Stomach (tissue), 9 donors: ENCODE measurements around the gene IL13. TPM values are rescaled to one million over a fixed set of nuclear protein-coding genes. Genes with fewer than 3 reads are reported as not detected.
A peak's percentile ranks its signal among the peaks of the same experiment; 100 is the strongest.

Source experiments
- DNase-seq, 2 donors: peaks; one replicate each; pipeline versions ENCODE4 v3.0.0 to v3.0.0-alpha.2; 2013 to 2019
- H3K27ac ChIP-seq, 5 donors: fragments of 200-600 bp in 4 of 5; sonication (generic) in 4 of 5; one replicate each; pipeline ENCODE4 v1.5.1; 2013 to 2019; ENCODE audit warnings: mild to moderate bottlenecking in 1 of 5, moderate library complexity in 1 of 5
- H3K27me3 ChIP-seq, 3 donors: fragments of 200-600 bp; sonication (generic); one replicate each; pipeline ENCODE4 v1.5.1; 2017 to 2019; ENCODE audit warnings: mixed run types in 1 of 3
- H3K36me3 ChIP-seq, 4 donors: fragments of 200-600 bp; sonication (generic); 1 replicate in 3 of 4; 2 replicates in 1 of 4; pipeline ENCODE4 v1.5.1; 2016 to 2019
- H3K4me1 ChIP-seq, 4 donors: fragments of 200-600 bp; sonication (generic); one replicate each; pipeline ENCODE4 v1.5.1; 2016 to 2019
- H3K4me3 ChIP-seq, 4 donors: fragments of 200-600 bp; sonication (generic) in 3 of 4; one replicate each; pipeline ENCODE4 v1.5.1; 2016 to 2019; ENCODE audit warnings: mild to moderate bottlenecking in 1 of 4
- H3K9me3 ChIP-seq, 4 donors: fragments of 200-600 bp; sonication (generic); one replicate each; pipeline ENCODE4 v1.5.1; 2016 to 2019
- EP300 ChIP-seq: sonication (generic); formaldehyde crosslinking; IDR thresholded peaks from one replicate; pipeline ENCODE4 v1.6.1; 2017; ENCODE audit warnings: antibody characterized with exemption
- POLR2A ChIP-seq, 4 donors: fragments of 450-650 bp; IDR thresholded peaks; one replicate each; pipeline ENCODE4 v1.6.1; 2016; ENCODE audit warnings: antibody characterized with exemption in 4 of 4, control low read depth in 2 of 4, mild to moderate bottlenecking in 1 of 4, moderate library complexity in 1 of 4
- POLR2AphosphoS5 ChIP-seq, 3 donors: sonication (generic); formaldehyde crosslinking; IDR thresholded peaks; one replicate each; pipeline ENCODE4 v1.6.1; 2016; ENCODE audit warnings: antibody characterized with exemption in 3 of 3
- WGBS, 5 donors: extraction: QIAGEN DNeasy Blood & Tissue Kit in 3 of 5; methylation state at CpG; one replicate each; pipeline versions ENCODE4 v1.1.5 to v1.1.7; 2013 to 2018; 5-methylcytosine and 5-hydroxymethylcytosine counted together
- intact Hi-C: fragments of 100-400 bp; cut with DNase I; formaldehyde crosslinking; loops from one replicate; pipeline ENCODE4 v1.15.1; 2023; ENCODE audit warnings: low total_unique reads
- polyA plus RNA-seq, 3 donors: library from polyadenylated mRNA; stranded (reverse); fragments of 200-250 nt; gene quantifications; one replicate each; pipeline ENCODE4 v1.2.3, GENCODE V29; 2013
- total RNA-seq, 5 donors: library from RNA; depleted of rRNA; stranded (reverse); fragments of >200 nt; gene quantifications; one replicate each; pipeline versions ENCODE4 v1.1.0 to v1.2.3, GENCODE V29; 2014 to 2016
- TF ChIP-seq, protein P1 (sequence below), 7 experiments: fragments of 450-650 bp in 4 of 7; fragments of 200-600 bp in 3 of 7; sonication (generic) in 3 of 7; IDR thresholded peaks; one replicate each; pipeline ENCODE4 v1.5.1; 2016 to 2019; ENCODE audit warnings: antibody characterized with exemption in 7 of 7, control low read depth in 2 of 7, mild to moderate bottlenecking in 1 of 7
- donor health status: healthy with polysubstance abuse.
- donor health status: Bipolar disorder and iron deficiency.
- donor health status: healthy.

The IL13 gene
- total and polyA plus RNA-seq, 8 donors = 0.55 TPM; not detected in 7

DNA sequence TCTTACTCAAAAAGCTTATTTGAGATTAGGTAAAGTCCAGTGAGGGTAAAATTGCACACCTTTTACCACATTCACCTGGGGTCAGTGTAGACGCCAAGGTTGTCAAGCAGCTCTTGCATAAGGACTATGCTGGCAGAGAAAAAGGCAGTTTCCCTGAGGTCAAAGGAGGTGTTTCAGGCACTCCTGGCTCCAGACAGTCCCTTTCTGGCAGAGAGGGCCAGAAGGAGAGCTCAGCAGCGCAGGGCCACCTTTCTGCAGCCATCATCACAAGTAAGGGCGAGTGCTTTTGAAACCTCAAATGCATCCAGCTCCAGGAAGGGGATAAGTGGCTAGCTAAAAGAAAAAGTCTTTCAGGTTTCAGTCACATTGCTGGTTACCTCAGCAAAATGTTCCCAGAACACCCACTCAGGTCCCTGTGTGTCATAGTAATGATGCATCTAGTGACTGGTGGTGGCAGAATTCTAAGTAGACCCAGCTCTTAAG is 16.7 kb upstream of the IL13 start:
- Histone ChIP-seq H3K27me3 (no peaks in the 10 kb centered on the region), H3K9me3 (no peaks in the 10 kb centered on the region), H3K36me3 (peaks cover 39 to 74% (median 71%) of the 10 kb centered on the region in 4 donors), H3K4me1 (peaks cover 0 to 4% (median under 1%) of the 10 kb centered on the region in 4 donors), H3K4me3 (no peak overlapping the region), H3K27ac (no peak overlapping the region)
- TF ChIP-seq POLR2AphosphoS5 (IDR thresholded peaks at IDR 0.05) (no peak), POLR2A (IDR thresholded peaks at IDR 0.05) (no peak), EP300 (no peak)
- TF ChIP-seq, protein P1, sequence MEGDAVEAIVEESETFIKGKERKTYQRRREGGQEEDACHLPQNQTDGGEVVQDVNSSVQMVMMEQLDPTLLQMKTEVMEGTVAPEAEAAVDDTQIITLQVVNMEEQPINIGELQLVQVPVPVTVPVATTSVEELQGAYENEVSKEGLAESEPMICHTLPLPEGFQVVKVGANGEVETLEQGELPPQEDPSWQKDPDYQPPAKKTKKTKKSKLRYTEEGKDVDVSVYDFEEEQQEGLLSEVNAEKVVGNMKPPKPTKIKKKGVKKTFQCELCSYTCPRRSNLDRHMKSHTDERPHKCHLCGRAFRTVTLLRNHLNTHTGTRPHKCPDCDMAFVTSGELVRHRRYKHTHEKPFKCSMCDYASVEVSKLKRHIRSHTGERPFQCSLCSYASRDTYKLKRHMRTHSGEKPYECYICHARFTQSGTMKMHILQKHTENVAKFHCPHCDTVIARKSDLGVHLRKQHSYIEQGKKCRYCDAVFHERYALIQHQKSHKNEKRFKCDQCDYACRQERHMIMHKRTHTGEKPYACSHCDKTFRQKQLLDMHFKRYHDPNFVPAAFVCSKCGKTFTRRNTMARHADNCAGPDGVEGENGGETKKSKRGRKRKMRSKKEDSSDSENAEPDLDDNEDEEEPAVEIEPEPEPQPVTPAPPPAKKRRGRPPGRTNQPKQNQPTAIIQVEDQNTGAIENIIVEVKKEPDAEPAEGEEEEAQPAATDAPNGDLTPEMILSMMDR (IDR thresholded peaks at IDR 0.05) = no peak
- intact Hi-C loops = no loop called here
- WGBS, 5 donors = 83 to 96% (median 87%) methylated on average over 3 of the region's 3 CpGs
- DNase-seq = no peak

DNA sequence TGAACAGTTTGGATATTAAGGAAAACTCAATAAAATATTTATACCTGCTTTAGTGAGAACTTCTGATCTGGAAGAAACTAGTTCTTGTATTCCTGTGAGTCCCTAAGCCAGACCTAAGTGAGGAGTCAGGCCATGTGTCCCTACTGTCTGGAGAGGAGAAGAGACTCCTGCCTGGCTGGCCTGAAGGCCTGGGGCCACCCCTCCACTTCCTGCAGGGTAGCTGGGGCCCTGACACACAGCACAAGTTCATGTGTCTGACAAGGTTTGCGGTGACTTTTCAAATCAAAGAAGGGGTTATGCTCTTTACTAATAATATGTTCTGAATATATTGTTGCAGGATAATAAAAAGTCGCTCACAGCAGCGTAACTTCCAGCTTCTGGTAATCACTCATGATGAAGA is 16.1 kb upstream of the IL13 start:
- Histone ChIP-seq H3K4me1 (peaks cover 0 to 6% (median 2%) of the 10 kb centered on the region in 4 donors), H3K4me3 (no peak overlapping the region), H3K27ac (no peak overlapping the region), H3K9me3 (no peaks in the 10 kb centered on the region), H3K27me3 (no peaks in the 10 kb centered on the region), H3K36me3 (peaks cover 39 to 69% (median 66%) of the 10 kb centered on the region in 4 donors)
- DNase-seq = no peak
- TF ChIP-seq POLR2A (IDR thresholded peaks at IDR 0.05) (no peak), POLR2AphosphoS5 (IDR thresholded peaks at IDR 0.05) (no peak)
- TF ChIP-seq, protein P1 (IDR thresholded peaks at IDR 0.05) = no peak
- intact Hi-C loops = no loop called here
- 94 to 98% (median 96%) methylated on average over 3 of the region's 3 CpGs for WGBS, 5 donors

DNA sequence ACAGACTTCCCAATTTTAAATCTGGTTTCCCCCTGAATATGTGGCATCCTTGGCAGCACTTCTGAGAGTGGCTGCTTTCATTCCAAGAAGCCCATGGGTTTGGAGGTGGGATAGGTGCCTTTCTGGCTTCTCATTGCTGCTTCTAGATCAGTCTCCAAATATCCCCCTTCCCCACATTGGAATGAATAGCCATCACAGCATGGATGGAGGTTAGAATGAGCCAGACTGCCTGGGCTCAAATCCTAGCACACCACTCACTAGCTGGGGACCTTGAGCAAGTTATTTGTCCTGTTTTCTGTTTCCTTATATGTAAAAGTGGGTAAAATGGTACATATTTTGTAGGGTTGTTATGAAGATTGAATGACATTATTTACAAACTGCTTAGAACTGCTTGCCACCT is 13.8 kb upstream of the IL13 start:
- Histone ChIP-seq H3K4me1 (peaks cover 0 to 12% (median 6%) of the 10 kb centered on the region in 4 donors), H3K27ac (no peak overlapping the region), H3K36me3 (peaks cover 18 to 46% (median 42%) of the 10 kb centered on the region in 4 donors), H3K27me3 (no peaks in the 10 kb centered on the region), H3K4me3 (no peak overlapping the region), H3K9me3 (peaks cover 0 to 18% (median 5%) of the 10 kb centered on the region in 4 donors)
- intact Hi-C loops = no loop called here
- TF ChIP-seq POLR2A (IDR thresholded peaks at IDR 0.05) (no peak), EP300 (no peak), POLR2AphosphoS5 (IDR thresholded peaks at IDR 0.05) (no peak)
- TF ChIP-seq, protein P1 (IDR thresholded peaks at IDR 0.05) = no peak
- DNase-seq = no peak

DNA sequence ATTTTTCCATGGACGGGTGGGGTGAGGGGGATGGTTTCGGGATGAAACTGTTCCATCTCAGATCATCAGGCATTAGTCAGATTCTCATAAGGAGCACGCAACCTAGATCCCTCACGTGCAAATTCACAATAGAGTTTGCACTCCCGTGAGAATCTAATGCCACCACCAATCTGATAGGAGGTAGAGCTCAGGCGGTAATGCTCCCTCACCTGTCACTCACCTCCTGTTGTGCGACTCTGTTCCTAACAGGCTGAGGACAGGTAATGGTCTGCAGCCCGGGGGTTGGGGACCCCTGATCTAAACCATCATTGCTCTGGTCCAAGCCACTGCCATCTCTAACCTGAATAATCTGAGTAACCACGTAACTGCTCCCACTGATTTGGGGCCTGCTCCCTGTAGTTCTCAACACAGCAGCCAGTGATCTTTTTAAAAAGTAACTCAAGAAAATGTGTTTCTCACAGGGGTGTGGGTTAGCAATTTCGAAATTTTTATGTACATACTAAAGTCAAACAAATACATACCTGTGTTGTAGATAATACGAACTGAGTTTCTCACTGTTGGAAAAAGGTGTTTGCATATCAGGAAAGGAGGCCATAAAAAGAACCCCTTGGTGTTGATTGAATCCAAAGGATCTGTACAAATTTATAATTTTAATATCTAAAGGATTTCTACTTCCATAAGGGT is 11.2 kb upstream of the IL13 start:
- 41 to 68% (median 51%) methylated on average over 11 of the region's 11 CpGs for WGBS, 5 donors
- TF ChIP-seq, protein P1 (IDR thresholded peaks at IDR 0.05) = peak in 1 of 7 experiments; percentile 13
- no peak for TF ChIP-seq EP300
- no peak for TF ChIP-seq POLR2AphosphoS5 (IDR thresholded peaks at IDR 0.05)
- no peak for TF ChIP-seq POLR2A (IDR thresholded peaks at IDR 0.05)
- peaks cover 0 to 12% (median 6%) of the 10 kb centered on the region in 4 donors for H3K4me1 ChIP-seq
- intact Hi-C loops = no loop called here
- DNase-seq = peak in 1 of 2 donors; percentile 55
- no peak overlapping the region for H3K4me3 ChIP-seq
- H3K9me3 ChIP-seq = peaks cover 0 to 18% (median 5%) of the 10 kb centered on the region in 4 donors
- H3K27me3 ChIP-seq = no peaks in the 10 kb centered on the region
- H3K27ac ChIP-seq = peak overlapping the region; percentile 53 to 78 (median 62)
- H3K36me3 ChIP-seq = peaks cover 9 to 20% (median 17%) of the 10 kb centered on the region in 4 donors
